ENCODE measurements around the gene MARCHF10. TPM values are rescaled to one million over a fixed set of nuclear protein-coding genes. Genes with fewer than 3 reads are reported as not detected.

The MARCHF10 gene
- total RNA-seq, 1 experiment from 2014 or later, result not detected

DNA sequence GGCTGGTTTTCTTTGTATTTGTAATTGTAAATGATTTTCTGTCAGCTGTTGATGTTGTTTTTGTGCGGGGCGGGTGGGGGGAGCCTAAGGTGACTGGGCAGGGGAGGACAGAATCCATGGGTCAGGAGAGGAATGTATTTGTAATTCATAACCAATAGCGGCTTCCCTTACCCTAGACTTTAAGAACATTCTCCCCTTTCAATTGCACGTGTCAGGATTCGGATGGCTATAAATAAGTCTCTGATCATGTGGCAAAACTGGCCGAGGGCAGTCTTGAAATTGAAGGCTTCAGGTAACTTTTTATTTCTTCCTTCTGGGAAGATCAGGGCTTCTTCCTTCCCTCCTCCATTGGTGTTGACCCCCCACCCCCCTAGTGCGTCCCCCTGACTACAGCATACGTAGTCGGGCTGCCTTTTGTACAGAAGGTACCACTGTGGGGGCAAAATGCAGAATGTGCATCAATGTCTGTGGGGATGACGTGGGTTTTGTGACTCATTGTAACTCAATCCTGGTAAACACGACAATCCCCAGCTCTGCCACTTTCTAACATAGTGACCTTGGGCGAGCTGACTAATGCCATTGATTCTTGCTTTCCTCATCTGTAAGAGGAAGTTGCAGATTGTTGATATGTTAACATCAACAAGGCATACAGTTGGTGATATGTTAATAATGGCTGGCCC, 16.2 kb downstream of the MARCHF10 start (continued):
- TF ChIP-seq, protein P1, sequence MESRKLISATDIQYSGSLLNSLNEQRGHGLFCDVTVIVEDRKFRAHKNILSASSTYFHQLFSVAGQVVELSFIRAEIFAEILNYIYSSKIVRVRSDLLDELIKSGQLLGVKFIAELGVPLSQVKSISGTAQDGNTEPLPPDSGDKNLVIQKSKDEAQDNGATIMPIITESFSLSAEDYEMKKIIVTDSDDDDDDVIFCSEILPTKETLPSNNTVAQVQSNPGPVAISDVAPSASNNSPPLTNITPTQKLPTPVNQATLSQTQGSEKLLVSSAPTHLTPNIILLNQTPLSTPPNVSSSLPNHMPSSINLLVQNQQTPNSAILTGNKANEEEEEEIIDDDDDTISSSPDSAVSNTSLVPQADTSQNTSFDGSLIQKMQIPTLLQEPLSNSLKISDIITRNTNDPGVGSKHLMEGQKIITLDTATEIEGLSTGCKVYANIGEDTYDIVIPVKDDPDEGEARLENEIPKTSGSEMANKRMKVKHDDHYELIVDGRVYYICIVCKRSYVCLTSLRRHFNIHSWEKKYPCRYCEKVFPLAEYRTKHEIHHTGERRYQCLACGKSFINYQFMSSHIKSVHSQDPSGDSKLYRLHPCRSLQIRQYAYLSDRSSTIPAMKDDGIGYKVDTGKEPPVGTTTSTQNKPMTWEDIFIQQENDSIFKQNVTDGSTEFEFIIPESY (IDR thresholded peaks at IDR 0.05; ENCODE audit: extremely low read depth, insufficient replicate concordance, low read length), result no peak
- TF ChIP-seq ZFX (IDR thresholded peaks at IDR 0.05) (no peak), ELF1 (IDR thresholded peaks at IDR 0.05; ENCODE audit: borderline replicate concordance, low read depth) (no peak; the same call in 1 of the 2 replicates), TCF7L2 (IDR thresholded peaks at IDR 0.05; ENCODE audit: borderline replicate concordance, extremely low read depth, insufficient read depth, insufficient read length) (peak; percentile 74), SRF (IDR thresholded peaks at IDR 0.05; ENCODE audit: low read depth) (no peak), EZH2phosphoT487 (IDR thresholded peaks at IDR 0.05; ENCODE audit: borderline replicate concordance) (no peak), EGR1 (IDR thresholded peaks at IDR 0.05; ENCODE audit: low read depth) (no peak)

DNA sequence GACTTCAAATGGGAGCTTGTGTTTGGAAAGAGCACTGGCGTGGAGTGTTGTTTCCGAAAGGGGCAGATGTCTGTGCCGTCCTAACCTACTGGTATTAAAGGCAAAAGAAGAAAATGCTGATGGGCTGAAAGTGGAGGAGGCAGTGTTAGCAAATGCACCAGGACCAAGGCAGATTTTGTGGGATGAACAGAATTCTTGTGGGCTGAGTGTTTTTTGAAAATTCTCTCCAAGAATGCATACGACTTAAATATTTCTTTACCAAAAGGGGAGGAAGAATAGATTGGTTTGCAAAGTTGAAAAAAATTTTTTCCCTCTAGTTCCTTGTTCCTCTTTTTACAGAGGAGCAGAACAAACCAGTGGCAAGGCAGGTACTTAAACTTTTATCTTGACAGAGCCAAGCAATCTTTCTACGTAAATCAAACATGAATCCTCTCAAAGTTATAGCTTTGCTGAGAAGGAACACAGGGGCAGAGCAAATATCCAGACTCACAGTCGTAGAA, 16.8 kb downstream of the MARCHF10 start:
- no peak overlapping the region for H3K4me3 ChIP-seq (replicated peaks in 1 of 2; ENCODE audit: low read depth in 1 of 2, low read length in 2 of 2)
- ATAC-seq, result no peak
- H3K79me2 ChIP-seq (ENCODE audit: insufficient read depth, low read length), result no peaks in the 10 kb centered on the region
- no peaks in the 10 kb centered on the region for H3K9me2 ChIP-seq (ENCODE audit: insufficient read depth)
- H3K4me1 ChIP-seq (ENCODE audit: control insufficient read depth in 1 of 2, insufficient read depth in 2 of 2, low read length in 2 of 2), result peaks cover 6 to 24% of the 10 kb centered on the region in 2 experiments
- H3K36me3 ChIP-seq (ENCODE audit: control insufficient read depth in 1 of 2, insufficient read depth in 2 of 2, low read length in 2 of 2), result no peaks in the 10 kb centered on the region
- ChIA-PET POLR2A (no interaction called here), RAD21 (ENCODE audit: low non-redundant PET in 1 of 2, low total read pairs in 2 of 2, uncharacterized antibody in 2 of 2, unreplicated experiment in 2 of 2) (no interaction called here), CTCF (no interaction called here)
- intact Hi-C loops (cut with micrococcal nuclease), result no loop called here
- H2AFZ ChIP-seq (ENCODE audit: low read depth, low read length, poor library complexity, severe bottlenecking), result peak overlapping the region; percentile 13
- TF ChIP-seq ELF1 (IDR thresholded peaks at IDR 0.05; ENCODE audit: borderline replicate concordance, low read depth) (no peak), CTCF (IDR thresholded peaks at IDR 0.05 in 2 of 3, conservative IDR thresholded peaks at IDR 0.05 in 1 of 3; ENCODE audit: borderline replicate concordance in 1 of 3, insufficient read depth in 1 of 3, low read depth in 2 of 3, low read length in 2 of 3) (no peak), CBX3 (IDR thresholded peaks at IDR 0.05; ENCODE audit: low read depth) (no peak), REST (IDR thresholded peaks at IDR 0.05; ENCODE audit: low read depth) (no peak), POLR2AphosphoS5 (IDR thresholded peaks at IDR 0.05; ENCODE audit: low read depth, low read length) (no peak), ZFX (IDR thresholded peaks at IDR 0.05) (no peak), SP1 (IDR thresholded peaks at IDR 0.05; ENCODE audit: low read depth) (no peak), FOSL1 (IDR thresholded peaks at IDR 0.05; ENCODE audit: low read depth) (no peak), ZNF274 (IDR thresholded peaks at IDR 0.05; ENCODE audit: low read depth, low read length) (no peak), JUND (IDR thresholded peaks at IDR 0.05) (no peak), YY1 (IDR thresholded peaks at IDR 0.05; ENCODE audit: extremely low read depth, insufficient replicate concordance, low read depth, low read length) (no peak)
- DNase-seq (ENCODE audit: low read depth, low spot score), result no peak
- no peaks in the 10 kb centered on the region for H4K20me1 ChIP-seq (ENCODE audit: insufficient read depth)
- H3K4me2 ChIP-seq (ENCODE audit: low read length), result peak overlapping the region; percentile 56; the same call in 1 of the 2 replicates
- H3K27ac ChIP-seq (ENCODE audit: low read depth, low read length), result no peak overlapping the region
- H3K9me3 ChIP-seq (ENCODE audit: control insufficient read depth in 1 of 2, insufficient read depth in 1 of 2, low read depth in 1 of 2, low read length in 2 of 2), result no peaks in the 10 kb centered on the region
- no peaks in the 10 kb centered on the region for H3K27me3 ChIP-seq (ENCODE audit: insufficient read depth, low read length)
- no TSS peak for BruUV-seq (replicated peaks)
- H3K9ac ChIP-seq (ENCODE audit: low read length), result no peak overlapping the region
